NK-92 (cell line): ENCODE measurements around the gene KIAA0825.

Experiments used
- DNase-seq: peaks from one replicate; lab custom pipeline; 2025; ENCODE audit not compliant: unreplicated experiment; lab: John Stamatoyannopoulos, UW

KIAA0825 gene

DNA sequence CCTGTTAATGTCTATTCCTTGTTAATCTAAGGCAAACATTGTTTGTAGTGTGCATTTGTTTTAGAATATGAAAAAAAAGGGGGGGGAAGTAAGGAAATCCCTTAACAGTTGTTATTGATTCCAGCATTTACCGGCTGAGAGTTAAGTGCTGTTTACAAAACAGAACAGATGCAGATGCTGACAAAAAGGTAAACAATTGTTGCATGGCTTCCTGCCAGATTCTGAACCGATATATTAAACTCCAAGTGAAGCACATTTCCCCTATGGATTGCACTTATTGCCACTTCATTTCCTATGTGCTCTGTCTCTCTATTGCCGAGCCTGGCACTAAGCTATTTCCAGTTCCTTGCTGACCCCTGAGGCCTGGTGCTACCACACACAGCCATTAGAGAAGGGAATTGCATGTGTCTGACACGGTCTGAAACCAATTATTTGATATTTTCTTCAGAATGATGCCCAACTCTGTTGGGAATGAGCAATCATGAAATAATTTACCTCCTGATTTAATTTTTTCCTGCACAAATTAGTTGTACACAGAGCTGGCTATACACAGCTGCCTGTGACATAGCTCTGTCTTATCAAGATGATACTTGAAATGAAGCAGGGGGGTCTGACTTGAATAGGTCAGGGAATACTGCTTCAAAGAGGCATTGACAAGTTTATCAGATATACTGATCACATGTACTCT, 109.8 kb downstream of the KIAA0825 start:
- DNase-seq = no peak

GRCh38 chr5:94505327-94506068, 112.9 kb downstream of the KIAA0825 start:
- no peak for DNase-seq

DNA sequence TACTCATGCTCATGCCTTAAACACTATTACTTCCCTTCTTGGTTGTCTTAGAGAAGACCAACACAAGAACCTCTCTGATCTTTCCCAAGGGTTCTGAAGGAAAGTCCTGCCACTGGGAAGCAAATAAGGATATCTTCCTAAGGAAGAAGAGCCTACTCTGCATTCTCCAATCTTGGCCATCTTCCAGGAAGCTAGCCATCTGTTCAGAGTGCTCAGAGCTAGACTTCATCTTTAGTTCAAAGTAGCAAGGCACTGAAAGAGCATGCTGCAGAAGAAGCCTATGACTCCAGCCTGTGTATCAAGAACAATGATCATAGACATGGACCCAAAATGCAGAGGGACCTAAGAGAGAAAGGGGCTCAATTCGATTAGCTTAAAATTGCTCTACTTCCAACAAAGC, 114.7 kb downstream of the KIAA0825 start:
- no peak for DNase-seq

DNA sequence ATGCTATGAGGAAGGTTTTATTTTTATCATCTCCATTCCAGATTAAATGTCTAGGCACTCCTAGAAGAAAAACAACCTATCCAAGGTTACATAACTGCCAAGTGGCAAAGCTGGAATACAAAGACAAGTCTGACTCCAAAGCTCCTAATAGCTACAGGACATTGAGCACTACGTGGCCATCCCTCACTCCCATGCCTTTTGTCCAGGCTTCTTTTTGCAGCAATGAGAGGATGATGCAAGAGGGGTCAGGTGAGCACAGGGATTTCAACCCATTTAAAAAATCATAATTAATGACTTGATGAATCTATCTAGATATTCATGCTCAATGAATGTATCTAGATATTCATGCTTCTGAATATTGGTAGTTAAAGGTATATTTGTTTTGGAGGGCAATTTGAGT, 117.0 kb downstream of the KIAA0825 start:
- no peak for DNase-seq

DNA sequence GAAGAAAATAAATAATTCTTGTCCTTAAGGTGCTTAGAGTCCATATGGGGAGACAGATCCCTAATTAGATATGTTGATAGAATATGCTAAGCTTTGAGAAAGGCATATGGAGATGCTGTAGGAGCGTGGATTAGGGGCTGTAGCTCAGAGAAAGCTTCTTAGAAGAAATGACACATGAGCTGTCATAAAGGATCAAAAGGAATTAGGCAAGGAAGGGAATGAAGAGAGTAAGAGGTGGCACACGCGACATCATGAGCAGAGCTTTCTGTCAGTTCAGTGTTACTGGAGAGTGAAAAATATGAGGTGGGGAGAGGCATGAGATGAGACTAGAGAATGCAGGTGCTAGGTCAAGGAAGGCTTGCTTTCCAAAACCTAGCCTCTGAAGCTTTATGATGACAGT, 118.6 kb downstream of the KIAA0825 start:
- DNase-seq = no peak

- DNase-seq = no peak
Measured at GRCh38 chr5:94498199-94498598, 120.2 kb downstream of the KIAA0825 start.

- DNase-seq = no peak
Measured at GRCh38 chr5:94485067-94485466, 133.3 kb downstream of the KIAA0825 start.

GRCh38 chr5:94481059-94481458, 137.3 kb downstream of the KIAA0825 start:
- DNase-seq = no peak

GRCh38 chr5:94480486-94480885, 137.9 kb downstream of the KIAA0825 start:
- DNase-seq = no peak

- DNase-seq = no peak
Measured at GRCh38 chr5:94473936-94474335, 144.5 kb downstream of the KIAA0825 start.

- no peak for DNase-seq
Measured at GRCh38 chr5:94471521-94471920, 146.9 kb downstream of the KIAA0825 start.

- DNase-seq = no peak
Measured at GRCh38 chr5:94470802-94471201, 147.6 kb downstream of the KIAA0825 start.

DNA sequence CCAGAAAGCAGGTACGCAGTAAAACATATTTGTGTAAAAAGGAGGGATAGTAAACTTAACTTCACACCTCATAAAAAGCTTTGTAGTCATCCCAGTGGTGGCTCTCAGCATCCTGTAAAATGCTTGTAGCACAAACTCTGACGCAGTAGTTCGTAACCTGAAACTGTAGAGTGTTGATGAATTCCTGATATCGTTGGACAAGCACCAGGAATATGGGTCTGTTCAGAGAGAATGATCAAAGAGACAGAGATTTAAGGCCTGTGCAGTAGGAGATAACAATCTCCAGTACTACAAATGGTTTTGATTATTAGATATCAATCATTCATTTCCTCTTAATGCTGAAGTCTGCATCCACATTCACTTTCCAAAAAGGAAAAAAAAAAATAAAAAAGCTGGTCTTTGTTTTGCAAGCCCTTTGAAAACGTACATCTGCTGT, 148.5 kb downstream of the KIAA0825 start:
- no peak for DNase-seq

- DNase-seq = no peak
Measured at GRCh38 chr5:94467954-94468930, 150.2 kb downstream of the KIAA0825 start.

- DNase-seq = no peak
Measured at GRCh38 chr5:94467346-94467953, 151.0 kb downstream of the KIAA0825 start.

DNA sequence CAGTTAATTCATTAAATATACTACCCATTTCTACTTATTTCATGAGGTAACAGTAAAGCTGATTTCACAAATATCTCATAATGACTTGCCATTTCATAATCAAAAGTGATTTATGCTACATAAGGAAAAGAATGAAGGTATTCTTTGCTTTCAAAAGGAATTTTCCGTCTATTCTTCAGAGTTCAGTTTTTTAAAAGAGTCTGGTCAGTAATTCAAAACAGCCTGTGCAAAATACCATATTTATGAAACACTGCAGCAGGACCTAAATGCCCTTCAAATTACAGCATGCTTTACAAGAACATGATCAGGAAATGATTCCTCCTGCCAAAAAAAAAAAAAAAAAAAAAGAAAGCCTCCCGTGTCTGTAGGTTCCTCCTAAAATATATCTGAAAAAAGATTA, 154.7 kb downstream of the KIAA0825 start:
- no peak for DNase-seq

DNA sequence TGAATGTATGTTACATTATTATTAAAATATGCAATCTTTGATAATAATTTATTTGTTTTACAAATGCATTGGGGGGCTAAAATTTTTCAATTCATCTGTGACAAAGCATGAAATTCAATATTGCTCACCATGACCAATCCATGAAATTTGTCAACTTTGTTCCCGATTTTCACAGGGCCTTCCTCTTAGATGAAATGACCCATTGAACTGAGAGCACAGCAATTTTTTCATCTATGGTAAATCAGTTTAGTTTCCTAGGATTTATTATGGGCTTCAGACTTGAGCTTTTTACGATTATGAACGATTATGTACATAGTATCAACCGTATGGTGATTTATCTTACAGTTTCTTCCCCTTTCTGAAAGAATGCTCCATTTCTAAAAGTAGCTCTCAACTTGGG, 157.3 kb downstream of the KIAA0825 start:
- DNase-seq = no peak

GRCh38 chr5:94459915-94460314, 158.5 kb downstream of the KIAA0825 start:
- no peak for DNase-seq

DNA sequence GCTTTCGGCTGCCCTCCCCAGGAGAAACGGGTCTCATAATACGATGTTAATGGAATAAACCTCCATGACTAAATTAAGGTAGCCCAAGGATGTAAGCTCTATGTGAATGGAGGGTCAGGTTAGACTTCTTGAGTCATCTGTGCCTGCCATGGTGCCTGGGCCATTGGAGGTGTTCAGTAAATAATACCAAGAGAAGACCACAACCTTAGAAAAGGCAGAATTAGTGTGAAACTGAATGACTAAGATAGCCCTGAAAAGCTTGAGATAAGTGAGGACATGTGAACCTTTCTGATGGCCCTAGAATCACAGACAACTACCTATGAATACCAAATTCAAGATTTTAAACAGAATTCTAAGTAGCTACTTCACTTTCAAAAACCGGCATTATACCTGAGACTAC, 160.6 kb downstream of the KIAA0825 start:
- DNase-seq = no peak

DNA sequence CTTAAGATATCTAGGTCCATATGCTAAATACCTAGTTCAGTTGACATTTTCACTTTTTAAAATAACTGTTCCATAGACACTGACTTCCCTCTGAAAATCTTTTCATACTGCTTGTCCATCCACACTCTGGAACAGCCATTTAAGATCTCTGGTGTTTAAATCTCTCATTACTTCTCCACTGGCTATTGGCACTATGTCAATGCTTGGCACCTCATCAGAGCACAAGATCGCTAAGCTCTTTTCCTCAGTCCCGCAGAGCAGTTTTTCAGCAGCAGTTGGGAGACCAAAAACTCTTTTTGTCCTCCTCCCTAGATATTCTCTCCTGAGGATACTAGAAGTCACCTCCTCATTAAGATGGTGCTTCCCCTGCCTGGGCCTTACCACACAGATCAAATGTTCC, 172.7 kb downstream of the KIAA0825 start:
- DNase-seq = no peak

- DNase-seq = no peak
Measured at GRCh38 chr5:94442991-94443390, 175.4 kb downstream of the KIAA0825 start.
